Caco-2 (cell line): ENCODE data around the gene CRY2. TPM values are rescaled to one million over a fixed set of nuclear protein-coding genes. Genes with fewer than 3 reads are reported as not detected.

Experiments
- BruUV-seq: library from RNA; stranded (reverse); fragments of 400-500 nt; replicated peaks from 2 replicates; lab custom pipeline; 2021; lab: Mats Ljungman, UMichigan
- CTCF ChIA-PET: fragments of 300-600 bp; sonication (Branson Sonifier 250); formaldehyde crosslinking; loops from one replicate; lab custom pipeline; 2022; ENCODE audit warnings: antibody characterized with exemption; lab: Charles Lee
- POLR2A ChIA-PET: fragments of 300-600 bp; sonication (Branson Sonifier 250); formaldehyde crosslinking; loops from one replicate; lab custom pipeline; 2022; ENCODE audit warnings: antibody characterized with exemption; lab: Charles Lee
- DNase-seq, 2 experiments: peaks; one replicate each; pipeline versions ENCODE4 v3.0.0 to v3.0.0-alpha.2; 2020 to 2022
- H3K27me3 ChIP-seq: replicated peaks from 2 replicates; pipeline ENCODE4 v1.6.0; 2011; ENCODE audit warnings: low read length; ENCODE audit not compliant: control insufficient read depth, insufficient read depth
- H3K36me3 ChIP-seq: 2 replicates; pipeline ENCODE4 v1.5.1; 2011; ENCODE audit warnings: low read length; ENCODE audit not compliant: control insufficient read depth, insufficient read depth
- H3K4me1 ChIP-seq: fragments of 250-450 bp; sonication (Bioruptor Pico); 2 replicates; pipeline ENCODE4 v1.5.1; 2020; ENCODE audit warnings: mild to moderate bottlenecking
- H3K4me3 ChIP-seq: 2 replicates; pipeline ENCODE4 v1.5.1; 2011; ENCODE audit warnings: low read depth, mild to moderate bottlenecking, control low read depth, low read length
- H3K9me3 ChIP-seq: fragments of 250-450 bp; sonication (Bioruptor Pico); 2 replicates; pipeline ENCODE4 v1.5.1; 2020; ENCODE audit warnings: mild to moderate bottlenecking, moderate library complexity
- H3K27ac Mint-ChIP-seq: one replicate; pipeline ENCODE4 v1.8.0; 2022; ENCODE audit warnings: mixed read lengths; ENCODE audit not compliant: unreplicated experiment
- H3K27me3 Mint-ChIP-seq: one replicate; pipeline ENCODE4 v1.8.0; 2022; ENCODE audit warnings: mixed read lengths; ENCODE audit not compliant: insufficient read depth, unreplicated experiment
- H3K36me3 Mint-ChIP-seq: one replicate; pipeline ENCODE4 v1.8.0; 2022; ENCODE audit warnings: mild to moderate bottlenecking, mixed read lengths; ENCODE audit not compliant: insufficient read depth, unreplicated experiment
- H3K4me1 Mint-ChIP-seq: one replicate; pipeline ENCODE4 v1.8.0; 2022; ENCODE audit warnings: low read depth, mixed read lengths; ENCODE audit not compliant: unreplicated experiment
- H3K4me3 Mint-ChIP-seq: one replicate; pipeline ENCODE4 v1.8.0; 2022; ENCODE audit warnings: mild to moderate bottlenecking, moderate library complexity, mixed read lengths; ENCODE audit not compliant: unreplicated experiment
- H3K9me3 Mint-ChIP-seq: one replicate; pipeline ENCODE4 v1.8.0; 2022; ENCODE audit warnings: mixed read lengths; ENCODE audit not compliant: unreplicated experiment
- intact Hi-C: fragments of 100-400 bp; cut with micrococcal nuclease; formaldehyde crosslinking; loops from one replicate; pipeline ENCODE4 v1.10.0; 2022; ENCODE audit not compliant: unreplicated experiment
- total RNA-seq: library from RNA; stranded (reverse); gene quantifications from 2 replicates; pipeline ENCODE4 v1.2.3, GENCODE V29; 2022
- TF ChIP-seq, protein P1 (sequence below), 2 experiments: fragments of 200-600 bp in 1 of 2; IDR thresholded peaks; 1 replicate in 1 of 2; 2 replicates in 1 of 2; pipeline versions ENCODE4 v1.5.1 to v1.8.0; 2011 to 2022; ENCODE audit warnings: antibody characterized with exemption in 1 of 2, control low read depth in 1 of 2, inconsistent platforms in 1 of 2, low read depth in 1 of 2, low read length in 1 of 2, mild to moderate bottlenecking in 1 of 2, moderate library complexity in 1 of 2; ENCODE audit not compliant: insufficient read depth in 1 of 2, severe bottlenecking in 1 of 2, unreplicated experiment in 1 of 2

Gene CRY2
- total RNA-seq, 1 experiment from 2014 or later, result 28.5 TPM

DNA sequence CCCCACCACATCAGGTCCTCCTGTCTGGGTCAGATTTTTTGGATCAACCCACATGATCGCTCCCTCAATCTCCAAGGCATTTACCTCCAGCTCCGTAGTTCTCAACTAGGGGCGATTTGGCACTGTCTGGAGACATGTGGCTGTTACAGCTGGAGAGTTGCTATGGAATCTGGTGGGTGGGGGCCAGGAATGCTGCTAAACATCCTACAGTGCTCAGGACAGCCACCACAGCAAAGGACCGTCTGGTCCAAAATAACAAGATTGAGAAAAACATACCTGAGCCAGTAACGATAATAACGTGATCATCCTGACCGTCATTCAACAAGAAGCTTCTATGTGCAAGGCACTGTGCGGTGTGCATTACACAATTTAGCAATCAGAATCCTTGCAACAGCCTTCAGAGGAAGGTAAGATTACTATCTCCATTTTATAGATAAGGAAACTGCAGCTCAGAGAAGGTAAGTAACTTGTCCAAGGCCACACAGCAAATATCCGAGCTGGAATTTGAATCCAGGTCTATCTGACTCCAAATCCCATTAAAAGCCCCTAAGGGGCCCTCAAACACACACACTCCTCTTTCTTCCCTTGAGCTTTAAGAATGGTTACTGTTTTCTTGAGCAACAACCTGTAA is 14.3 kb upstream of the CRY2 start:
- ChIA-PET POLR2A (no interaction called here), CTCF (interaction anchor here (2.2 kb wide), 1 partner anchor 14 kb away, joined by 7 read pairs; the partner anchor contains the start of gene CRY2)
- H3K27ac Mint-ChIP-seq, result peak overlapping the region; percentile 87
- no peaks in the 10 kb centered on the region for H3K36me3 ChIP-seq
- H3K27me3 ChIP-seq, result no peaks in the 10 kb centered on the region
- DNase-seq, result no peak
- H3K4me1 Mint-ChIP-seq, result peaks cover 7% of the 10 kb centered on the region
- intact Hi-C loops, result no loop called here
- no peaks in the 10 kb centered on the region for H3K4me1 ChIP-seq
- no peak overlapping the region for H3K4me3 Mint-ChIP-seq
- H3K36me3 Mint-ChIP-seq, result no peaks in the 10 kb centered on the region
- H3K9me3 Mint-ChIP-seq, result no peaks in the 10 kb centered on the region
- TF ChIP-seq, protein P1, sequence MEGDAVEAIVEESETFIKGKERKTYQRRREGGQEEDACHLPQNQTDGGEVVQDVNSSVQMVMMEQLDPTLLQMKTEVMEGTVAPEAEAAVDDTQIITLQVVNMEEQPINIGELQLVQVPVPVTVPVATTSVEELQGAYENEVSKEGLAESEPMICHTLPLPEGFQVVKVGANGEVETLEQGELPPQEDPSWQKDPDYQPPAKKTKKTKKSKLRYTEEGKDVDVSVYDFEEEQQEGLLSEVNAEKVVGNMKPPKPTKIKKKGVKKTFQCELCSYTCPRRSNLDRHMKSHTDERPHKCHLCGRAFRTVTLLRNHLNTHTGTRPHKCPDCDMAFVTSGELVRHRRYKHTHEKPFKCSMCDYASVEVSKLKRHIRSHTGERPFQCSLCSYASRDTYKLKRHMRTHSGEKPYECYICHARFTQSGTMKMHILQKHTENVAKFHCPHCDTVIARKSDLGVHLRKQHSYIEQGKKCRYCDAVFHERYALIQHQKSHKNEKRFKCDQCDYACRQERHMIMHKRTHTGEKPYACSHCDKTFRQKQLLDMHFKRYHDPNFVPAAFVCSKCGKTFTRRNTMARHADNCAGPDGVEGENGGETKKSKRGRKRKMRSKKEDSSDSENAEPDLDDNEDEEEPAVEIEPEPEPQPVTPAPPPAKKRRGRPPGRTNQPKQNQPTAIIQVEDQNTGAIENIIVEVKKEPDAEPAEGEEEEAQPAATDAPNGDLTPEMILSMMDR (IDR thresholded peaks at IDR 0.05; ENCODE audit: insufficient read depth in 1 of 2, low read depth in 1 of 2, low read length in 1 of 2, severe bottlenecking in 1 of 2, unreplicated experiment in 1 of 2), result no peak
- no peaks in the 10 kb centered on the region for H3K27me3 Mint-ChIP-seq
- no peaks in the 10 kb centered on the region for H3K9me3 ChIP-seq
- no TSS peak for BruUV-seq
- no peak overlapping the region for H3K4me3 ChIP-seq

DNA sequence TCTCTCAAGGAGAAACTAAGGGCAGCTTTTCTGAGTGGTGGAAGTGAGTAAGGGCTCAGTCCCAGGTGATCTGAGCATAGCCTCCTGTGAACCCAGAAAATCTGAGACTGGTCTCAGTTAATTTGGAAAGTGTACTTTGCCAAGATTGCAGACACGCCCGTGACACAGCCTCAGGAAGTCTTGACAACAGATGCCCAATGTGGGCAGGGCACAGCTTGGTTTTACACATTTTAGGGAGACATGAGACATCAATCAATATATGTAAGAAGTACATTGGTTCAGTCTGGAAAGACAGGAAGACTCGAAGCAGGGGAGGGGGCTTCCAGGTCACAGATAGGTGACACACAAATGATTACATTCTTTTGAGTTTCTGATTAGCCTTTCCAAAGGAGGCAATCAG is 13.5 kb upstream of the CRY2 start:
- Histone ChIP-seq H3K36me3 (no peaks in the 10 kb centered on the region), H3K4me3 (no peak overlapping the region), H3K9me3 (no peaks in the 10 kb centered on the region), H3K4me1 (no peaks in the 10 kb centered on the region), H3K27me3 (no peaks in the 10 kb centered on the region)
- Mint-ChIP-seq H3K27me3 (no peaks in the 10 kb centered on the region), H3K36me3 (no peaks in the 10 kb centered on the region), H3K9me3 (no peaks in the 10 kb centered on the region), H3K4me1 (peaks cover 7% of the 10 kb centered on the region), H3K27ac (no peak overlapping the region), H3K4me3 (no peak overlapping the region)
- no TSS peak for BruUV-seq
- intact Hi-C loops, result no loop called here
- ChIA-PET CTCF (interaction anchor here (2.2 kb wide), 1 partner anchor 13 kb away, joined by 7 read pairs; the partner anchor contains the start of gene CRY2), POLR2A (no interaction called here)
- TF ChIP-seq, protein P1 (IDR thresholded peaks at IDR 0.05; ENCODE audit: insufficient read depth in 1 of 2, low read depth in 1 of 2, low read length in 1 of 2, severe bottlenecking in 1 of 2, unreplicated experiment in 1 of 2), result no peak
- DNase-seq, result no peak

DNA sequence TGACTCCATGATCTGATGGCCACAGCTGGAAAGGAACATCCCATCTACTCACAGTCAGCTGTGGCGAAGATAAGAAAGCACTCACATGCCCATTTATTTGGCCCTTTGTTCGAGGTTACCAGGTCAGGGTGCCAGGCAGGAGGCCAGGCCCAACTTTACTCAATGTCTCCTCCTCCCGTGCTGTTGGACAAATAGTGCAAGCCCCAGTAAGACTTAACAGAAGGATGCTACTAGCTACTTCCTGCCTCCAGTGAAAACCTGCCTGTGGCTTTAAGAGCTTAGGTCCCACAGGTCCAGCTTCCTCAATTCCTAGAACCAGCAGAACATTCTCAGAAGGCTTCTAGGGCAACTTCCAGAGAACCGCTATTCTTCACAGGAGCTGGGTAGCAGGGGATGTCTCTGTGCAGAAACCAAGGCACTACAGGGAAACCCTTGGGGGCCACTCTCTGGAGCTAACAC is 12.9 kb upstream of the CRY2 start:
- TF ChIP-seq, protein P1 (IDR thresholded peaks at IDR 0.05; ENCODE audit: insufficient read depth in 1 of 2, low read depth in 1 of 2, low read length in 1 of 2, severe bottlenecking in 1 of 2, unreplicated experiment in 1 of 2), result no peak
- no peak for DNase-seq
- Histone ChIP-seq H3K27me3 (no peaks in the 10 kb centered on the region), H3K4me1 (no peaks in the 10 kb centered on the region), H3K4me3 (no peak overlapping the region), H3K9me3 (no peaks in the 10 kb centered on the region), H3K36me3 (no peaks in the 10 kb centered on the region)
- no peaks in the 10 kb centered on the region for H3K27me3 Mint-ChIP-seq
- peaks cover 7% of the 10 kb centered on the region for H3K4me1 Mint-ChIP-seq
- H3K9me3 Mint-ChIP-seq, result no peaks in the 10 kb centered on the region
- H3K4me3 Mint-ChIP-seq, result no peak overlapping the region
- no TSS peak for BruUV-seq
- intact Hi-C loops, result no loop called here
- no peaks in the 10 kb centered on the region for H3K36me3 Mint-ChIP-seq
- CTCF ChIA-PET, result interaction anchor here (0.8 to 2.2 kb wide), 2 partner anchors 13 to 29 kb away, joined by 7 to 9 read pairs; partner anchors contain the start of gene CRY2
- no peak overlapping the region for H3K27ac Mint-ChIP-seq
- POLR2A ChIA-PET, result interaction anchor here (0.6 kb wide), 1 partner anchor 288 kb away, joined by 3 read pairs; no protein-coding TSS in a partner anchor
